ENCODE results near the gene NEK6. TPM values are rescaled to one million over a fixed set of nuclear protein-coding genes. Genes with fewer than 3 reads are reported as not detected.
"Not testable (repeated sequence)": the region's sequence is repeated elsewhere in the genome, so short reads cannot be mapped to it uniquely, and the experiment has no call there.

NEK6 gene
- total RNA-seq, 1 donor from 2014 or later: 7.7 TPM

DNA sequence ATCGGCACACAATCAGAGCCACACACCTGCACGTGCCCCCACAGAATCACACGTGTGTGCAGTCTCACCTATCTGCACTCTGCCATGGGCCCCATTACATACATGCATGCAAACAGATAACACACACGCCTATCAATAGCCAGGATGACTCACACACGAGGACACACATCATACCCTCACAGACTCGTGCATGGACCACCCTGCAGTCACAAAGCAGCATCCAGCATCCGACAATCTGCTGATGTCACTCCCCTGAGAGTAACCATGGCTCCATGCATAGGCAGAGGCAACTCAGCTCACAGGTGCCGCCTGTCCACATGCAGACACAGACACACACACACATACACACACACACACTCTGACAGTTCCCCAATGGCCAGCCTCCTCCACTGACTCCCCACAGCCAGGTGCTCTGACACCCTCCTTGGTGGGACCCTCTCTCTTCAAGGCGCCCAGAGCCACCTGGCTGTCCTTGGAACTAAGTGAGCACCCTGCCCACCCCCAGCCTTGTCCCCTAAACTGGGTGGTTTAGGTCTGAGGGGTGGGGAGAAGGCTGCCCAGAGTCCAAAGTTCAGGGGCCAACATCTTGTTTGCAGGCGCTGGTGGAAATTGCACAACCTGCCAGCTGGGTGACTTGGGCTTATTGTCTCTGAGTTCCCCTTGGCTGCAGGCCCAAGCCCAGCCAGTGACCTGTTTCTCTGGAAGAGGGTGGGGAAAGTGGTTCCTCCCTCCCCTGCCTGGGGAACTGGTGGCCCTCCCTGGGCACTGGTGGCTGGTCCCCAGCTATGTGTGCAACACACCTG is 34.6 kb upstream of the NEK6 start:
- ATAC-seq (peak; percentile 80), DNase-seq (peak; percentile 84)
- intact Hi-C loops (cut with micrococcal nuclease): no loop called here

DNA sequence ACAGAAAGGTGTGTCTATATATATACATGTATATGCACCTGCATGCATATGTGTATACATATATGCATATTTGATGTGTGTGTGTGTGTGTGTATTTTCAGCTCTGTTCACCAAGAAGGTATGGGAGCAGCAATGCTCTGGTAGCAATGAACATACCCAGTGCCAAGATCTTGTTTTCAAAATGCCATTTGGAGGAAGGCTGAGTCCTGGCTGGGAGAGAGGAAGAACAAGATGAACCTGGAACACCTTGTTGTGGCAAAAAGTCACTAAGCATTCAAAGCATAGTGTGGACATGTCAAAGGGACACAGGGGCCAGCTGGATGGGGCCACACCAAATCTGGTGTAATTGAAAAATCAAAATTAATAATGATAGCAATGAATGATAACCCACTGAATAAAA is 31.8 kb upstream of the NEK6 start:
- no peak for ATAC-seq
- intact Hi-C loops (cut with micrococcal nuclease): no loop called here

GRCh38 chr9:124228516-124228915 is 29.2 kb upstream of the NEK6 start:
- ATAC-seq (no peak), DNase-seq (no peak)
- intact Hi-C loops (cut with micrococcal nuclease): no loop called here

More for the DNA sequence above, 31.8 kb upstream of the NEK6 start:
- no peak for DNase-seq

GRCh38 chr9:124231095-124231737 is 26.5 kb upstream of the NEK6 start:
- no peak for ATAC-seq
- intact Hi-C loops (cut with micrococcal nuclease): no loop called here
- no peak for DNase-seq

DNA sequence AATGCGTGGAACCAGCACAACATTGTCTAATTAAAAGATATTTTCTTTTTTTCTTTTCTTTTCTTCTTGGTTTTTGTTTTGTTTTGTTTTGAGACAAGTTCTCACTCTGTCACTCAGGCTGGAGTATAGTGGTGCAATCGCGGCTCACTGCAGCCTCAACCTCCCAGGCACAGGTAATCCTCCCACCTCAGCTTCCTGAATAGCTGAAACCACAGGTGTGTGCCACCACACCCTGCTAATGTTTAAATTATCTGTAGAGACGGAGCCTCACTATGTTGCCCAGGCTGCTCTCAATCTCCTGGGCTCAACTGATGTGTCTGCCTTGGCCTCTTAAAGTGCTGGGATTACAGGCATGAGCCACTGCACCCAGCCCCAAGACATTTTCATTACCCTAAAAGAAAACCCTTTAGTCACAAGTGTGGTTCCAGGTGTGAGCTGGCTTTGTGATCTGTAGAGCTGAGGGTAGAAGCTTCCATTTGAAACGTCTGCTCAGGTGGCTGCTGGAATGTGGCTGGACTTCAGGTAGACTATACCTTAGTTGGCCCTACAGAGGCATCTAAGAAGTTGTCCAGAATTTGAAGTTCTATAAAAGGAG is 19.1 kb upstream of the NEK6 start:
- intact Hi-C loops (cut with micrococcal nuclease): no loop called here
- ATAC-seq: no peak
- DNase-seq: no peak

GRCh38 chr9:124239249-124240073 is 18.3 kb upstream of the NEK6 start:
- DNase-seq (no peak), ATAC-seq (peak; percentile 41)
- intact Hi-C loops (cut with micrococcal nuclease): no loop called here

- ATAC-seq (peak; percentile 79), DNase-seq (peak; percentile 47)
- intact Hi-C loops (cut with micrococcal nuclease): no loop called here
Observed at GRCh38 chr9:124242331-124243194, 15.2 kb upstream of the NEK6 start.

DNA sequence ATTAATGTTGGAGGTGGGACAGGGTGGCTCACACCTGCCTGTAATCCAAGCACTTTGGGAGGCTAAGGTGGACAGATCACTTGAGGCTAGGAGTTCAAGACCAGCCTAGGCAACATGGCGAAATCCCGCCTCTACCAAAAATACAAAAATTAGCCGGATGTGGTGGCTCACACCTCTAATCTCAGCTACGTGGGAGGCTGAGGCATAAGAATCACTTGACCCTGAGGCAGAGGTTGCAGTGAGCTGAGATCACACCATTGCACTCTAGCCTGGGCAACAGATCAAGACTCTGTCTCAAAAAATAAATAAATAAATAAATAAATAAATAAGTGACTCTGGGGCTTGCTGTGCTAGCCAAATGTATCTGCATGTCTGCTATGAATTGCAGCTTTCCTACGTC is 10.4 kb upstream of the NEK6 start:
- intact Hi-C loops (cut with micrococcal nuclease); DNase-seq; ATAC-seq: not testable (repeated sequence)

DNA sequence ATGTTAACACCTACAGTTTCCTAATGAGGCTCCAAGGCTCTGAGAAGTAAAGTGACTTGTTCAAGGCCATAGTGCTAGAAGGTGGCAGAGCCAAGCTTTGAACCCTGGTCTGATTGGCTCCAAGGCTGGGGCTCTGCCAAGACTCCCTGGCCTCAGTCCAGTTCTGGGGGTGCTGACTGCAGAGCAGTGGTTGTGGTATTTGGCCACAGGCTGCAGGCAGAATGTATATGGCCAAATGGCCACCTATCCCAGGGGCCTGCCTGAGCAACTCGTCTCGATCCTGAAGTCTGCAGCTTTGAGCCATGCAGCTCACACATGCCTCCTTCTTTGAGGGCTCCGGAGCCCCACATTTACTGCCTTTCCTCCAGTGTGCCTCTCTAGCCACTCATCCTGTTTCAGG is 9.7 kb upstream of the NEK6 start:
- intact Hi-C loops (cut with micrococcal nuclease): no loop called here
- DNase-seq: no peak

GRCh38 chr9:124248960-124249359 is 8.8 kb upstream of the NEK6 start:
- ATAC-seq (no peak), DNase-seq (no peak)
- intact Hi-C loops (cut with micrococcal nuclease): no loop called here

More for the DNA sequence above, 9.7 kb upstream of the NEK6 start:
- no peak for ATAC-seq

GRCh38 chr9:124251204-124251603 is 6.5 kb upstream of the NEK6 start:
- ATAC-seq: no peak
- no peak for DNase-seq
- intact Hi-C loops (cut with micrococcal nuclease): no loop called here

DNA sequence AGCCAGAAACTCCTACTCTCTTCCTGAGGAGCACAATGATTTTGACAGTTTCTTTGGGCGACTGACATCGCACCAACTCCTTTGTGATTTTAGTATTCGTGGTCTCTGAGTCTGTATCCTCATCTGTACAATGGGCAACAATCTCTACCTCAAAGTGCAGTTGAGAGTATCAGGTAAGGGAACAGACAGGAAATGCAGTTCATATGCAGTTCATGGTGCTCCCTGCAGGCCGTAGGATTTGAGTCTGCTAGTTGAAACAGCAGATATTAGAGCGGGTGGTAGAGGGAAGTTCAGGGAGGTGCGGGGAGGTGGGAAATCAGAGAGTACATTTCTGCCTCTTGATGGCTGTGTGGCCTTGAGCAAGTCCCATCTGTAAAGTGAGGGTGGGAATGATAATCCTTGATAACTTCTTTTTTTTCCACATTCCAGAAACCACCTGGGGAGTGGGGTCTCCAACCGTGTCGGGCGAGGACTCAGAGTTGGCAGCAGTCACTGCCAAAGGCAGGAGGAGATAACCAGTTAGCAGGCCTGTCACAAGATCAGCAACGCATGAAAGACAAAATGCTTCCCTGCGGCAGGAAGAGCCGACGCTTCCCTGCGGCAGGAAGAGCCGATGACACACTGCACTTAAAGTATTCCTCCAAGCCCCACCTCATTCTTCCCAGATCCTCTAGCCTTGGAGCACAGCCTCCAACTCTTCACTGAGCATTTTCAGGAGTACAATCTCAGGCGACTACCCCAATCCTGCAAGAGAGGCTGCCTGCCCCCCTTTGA is 6.0 kb upstream of the NEK6 start:
- DNase-seq (no peak), ATAC-seq (no peak)
- intact Hi-C loops (cut with micrococcal nuclease): no loop called here

DNA sequence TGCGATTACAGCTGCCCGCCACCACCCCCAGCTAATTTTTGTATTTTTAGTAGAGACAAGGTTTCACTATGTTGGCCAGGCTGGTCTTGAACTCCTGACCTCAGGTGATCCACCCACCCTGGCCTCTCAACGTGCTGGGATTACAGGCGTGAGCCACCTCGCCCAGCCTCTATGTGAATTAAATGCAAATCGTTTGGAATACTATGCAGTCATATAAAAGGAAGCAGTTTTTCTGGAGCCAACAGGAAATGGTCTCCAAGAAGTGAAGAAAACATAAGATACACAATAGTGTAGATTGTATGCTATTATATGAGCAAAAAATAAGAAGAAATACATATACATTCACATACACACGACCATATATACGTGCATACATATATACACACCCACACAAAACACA is 4.9 kb upstream of the NEK6 start:
- DNase-seq; intact Hi-C loops (cut with micrococcal nuclease); ATAC-seq: not testable (repeated sequence)

DNA sequence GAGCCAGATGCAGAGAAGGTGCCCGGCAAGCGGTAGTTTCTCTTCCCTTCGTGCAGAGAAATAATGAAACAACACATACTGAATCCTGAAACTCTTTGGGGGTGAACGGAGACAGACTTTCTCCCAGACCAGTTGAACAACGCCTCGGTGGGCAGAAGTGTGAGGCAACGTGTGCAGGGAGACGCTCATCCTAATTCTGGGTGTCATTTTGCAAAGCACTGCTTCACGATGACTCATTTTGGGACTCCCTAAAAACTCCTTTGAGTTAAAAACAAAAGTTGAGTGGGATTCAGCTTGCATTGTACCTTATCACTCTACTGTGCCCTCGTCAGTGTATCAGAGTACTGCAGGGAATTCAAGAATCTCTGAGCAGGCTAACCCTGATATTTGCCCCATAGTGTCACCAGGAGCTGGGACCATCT is 3.5 kb upstream of the NEK6 start:
- DNase-seq: no peak
- intact Hi-C loops (cut with micrococcal nuclease): no loop called here
- no peak for ATAC-seq

- DNase-seq (no peak), ATAC-seq (no peak)
- intact Hi-C loops (cut with micrococcal nuclease): no loop called here
Observed at GRCh38 chr9:124255222-124255621, 2.5 kb upstream of the NEK6 start.

DNA sequence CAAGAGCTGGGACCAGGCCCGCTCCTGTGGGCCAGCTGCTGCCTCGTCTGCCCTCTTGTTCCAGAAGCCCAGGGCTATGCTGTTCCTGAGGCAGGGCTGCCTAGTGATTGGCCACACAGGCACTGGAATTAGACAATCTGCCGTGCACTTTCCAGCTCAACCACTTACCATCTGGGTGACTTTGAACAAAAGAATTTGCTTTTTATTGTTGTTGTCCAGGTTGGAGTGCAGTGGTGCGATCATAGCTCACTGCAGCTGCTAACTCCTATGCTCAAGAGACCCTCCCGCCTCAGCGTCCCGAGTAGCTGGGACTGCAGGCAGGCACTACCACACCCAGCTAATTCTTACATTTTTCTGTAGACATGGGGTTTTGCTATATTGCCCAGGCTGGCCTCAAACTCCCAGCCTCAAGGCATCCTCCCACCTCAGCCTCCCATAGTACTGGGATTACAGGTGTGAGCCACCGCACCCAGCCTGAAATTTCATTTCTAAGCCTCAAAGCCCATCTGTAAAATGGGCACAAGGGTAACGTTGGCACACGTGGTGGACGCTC is 1.2 kb upstream of the NEK6 start:
- intact Hi-C loops (cut with micrococcal nuclease): no loop called here
- ATAC-seq: no peak
- DNase-seq: no peak

GRCh38 chr9:124257070-124257843 is 492 bp upstream of the NEK6 start:
- intact Hi-C loops (cut with micrococcal nuclease): no loop called here
- ATAC-seq (no peak), DNase-seq (no peak)
